H1 (cell line): ENCODE results near the gene CD69. TPM values are rescaled to one million over a fixed set of nuclear protein-coding genes. Genes with fewer than 3 reads are reported as not detected.

Experiments
- ATF2 ChIP-seq: IDR thresholded peaks from 2 replicates; pipeline ENCODE4 v1.6.1; 2012; ENCODE audit warnings: low read length, inconsistent platforms
- ATF3 ChIP-seq: IDR thresholded peaks from 2 replicates; pipeline ENCODE4 v1.6.1; 2011; ENCODE audit warnings: low read depth, mild to moderate bottlenecking, low read length; ENCODE audit not compliant: insufficient read depth
- BRCA1 ChIP-seq: IDR thresholded peaks from 2 replicates; pipeline ENCODE4 v1.6.1; 2012; ENCODE audit warnings: low read depth, low read length, improper control_type of control experiment
- CHD7 ChIP-seq: fragments of 300-600 bp; sonication (generic); IDR thresholded peaks from 2 replicates; pipeline ENCODE4 v1.7.1; 2012; ENCODE audit warnings: low read length, moderate library complexity, mild to moderate bottlenecking, inconsistent platforms; ENCODE audit not compliant: insufficient replicate concordance
- CTCF ChIP-seq, 3 experiments: IDR thresholded peaks; 1 replicate in 2 of 3; 2 replicates in 1 of 3; pipeline versions ENCODE4 v1.5.1 to v1.6.1; 2011; ENCODE audit warnings: low read length in 3 of 3, mild to moderate bottlenecking in 3 of 3, inconsistent platforms in 2 of 3, low read depth in 1 of 3, moderate library complexity in 1 of 3; ENCODE audit not compliant: insufficient read depth in 1 of 3; ENCODE audit errors: control extremely low read depth in 1 of 3
- EGR1 ChIP-seq: IDR thresholded peaks from 2 replicates; pipeline ENCODE4 v1.6.1; 2011; ENCODE audit warnings: low read depth, low read length, borderline replicate concordance
- polyA plus RNA-seq, 7 experiments: library from polyadenylated mRNA; depleted of rRNA in 3 of 7; stranded (reverse) in 5 of 7; unstranded in 2 of 7; fragments of >200 nt in 5 of 7; fragments of 200-250 nt in 2 of 7; gene quantifications; 1 replicate in 5 of 7; 2 replicates in 1 of 7; 4 replicates in 1 of 7; pipeline versions ENCODE4 v1.2.1 to v1.2.3, GENCODE V29; 2011 to 2013; ENCODE audit warnings: missing spikeins in 2 of 7, mixed read lengths in 2 of 7
- total RNA-seq: library from RNA; stranded (reverse); fragmentation: NEBNext Ultra II Directional; extraction: Animal tissue kit (Norgen Biotek cat#: 25700); gene quantifications from 2 replicates; pipeline ENCODE4 v1.2.1, GENCODE V29; 2021

CD69 gene
- total and polyA plus RNA-seq, 2 of the 8 experiments (the other 6 are each of a cell fraction or from before 2014, with no cell fraction given), result not detected

- no peak for TF ChIP-seq CHD7
- TF ChIP-seq EGR1, result no peak
- TF ChIP-seq CTCF (IDR thresholded peaks at IDR 0.05; ENCODE audit: control extremely low read depth in 1 of 3, insufficient read depth in 1 of 3, low read depth in 1 of 3, low read length in 3 of 3), result no peak
- TF ChIP-seq ATF2, result no peak
- no peak for TF ChIP-seq ATF3
- TF ChIP-seq BRCA1, result no peak
Measured at GRCh38 chr12:9758119-9758518, 2.6 kb downstream of the CD69 start (continued).
